Measurements from ENCODE around the gene TUBGCP4. TPM values are rescaled to one million over a fixed set of nuclear protein-coding genes. Genes with fewer than 3 reads are reported as not detected.

The TUBGCP4 gene
- polyA plus RNA-seq, 1 of the 3 experiments (the other 2 are of a cell fraction) = 6.6 TPM

DNA sequence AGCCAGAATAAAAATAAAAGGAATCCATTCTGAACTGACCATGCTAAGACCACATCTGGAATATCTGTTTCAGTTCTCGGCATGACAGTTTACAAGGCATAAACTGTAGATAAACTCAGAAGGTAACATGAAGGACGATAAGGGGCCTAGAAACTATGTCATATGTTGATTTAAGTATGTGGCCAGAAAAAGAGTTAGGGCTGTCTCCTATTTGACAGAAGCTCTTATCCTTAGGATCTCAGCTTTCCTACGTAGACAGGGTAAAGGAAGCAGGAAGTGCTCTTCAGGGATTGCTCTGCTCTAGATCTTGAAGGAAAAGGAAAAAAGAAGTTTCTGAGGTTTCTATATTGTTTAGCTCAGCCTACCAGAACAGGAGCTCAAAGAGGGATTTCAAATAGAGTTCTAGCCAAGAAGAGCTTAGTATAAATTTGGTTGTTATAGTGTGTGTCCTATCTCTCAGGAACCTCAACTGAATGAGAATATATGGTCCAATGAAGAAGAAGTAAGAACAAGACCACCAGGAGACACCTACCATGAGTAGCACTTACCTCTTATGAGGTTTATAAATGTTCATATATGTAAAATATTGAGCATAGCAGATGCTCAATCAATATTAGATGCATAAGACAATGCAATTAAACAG, 62.9 kb downstream of the TUBGCP4 start:
- H3K4me2 ChIP-seq = no peak overlapping the region
- H3K4me3 ChIP-seq (ENCODE audit: low read depth in 2 of 2, low read length in 1 of 2) = no peak overlapping the region
- H3K27me3 ChIP-seq (ENCODE audit: insufficient read depth) = no peaks in the 10 kb centered on the region
- peaks cover 5% of the 10 kb centered on the region for H3F3A ChIP-seq (replicated peaks; ENCODE audit: insufficient read depth)
- no peaks in the 10 kb centered on the region for H3K79me2 ChIP-seq (ENCODE audit: insufficient read depth)
- H4K20me1 ChIP-seq (ENCODE audit: insufficient read depth) = no peaks in the 10 kb centered on the region
- no peaks in the 10 kb centered on the region for H3K9me3 ChIP-seq
- ChIA-PET CTCF (interaction anchor here (1.0 to 1.7 kb wide), 6 partner anchors 8 to 344 kb away, joined by 3 to 8 read pairs (median 3); no protein-coding TSS in a partner anchor), POLR2A (no interaction called here)
- no peaks in the 10 kb centered on the region for H3K9me2 ChIP-seq
- no peaks in the 10 kb centered on the region; a peak in 1 of 4 replicates for H3K4me1 ChIP-seq (ENCODE audit: control insufficient read depth in 1 of 2, insufficient read depth in 2 of 2, low read depth in 1 of 2, low read length in 1 of 2)
- 84% methylated on average over 3 of the region's 3 CpGs for WGBS (ENCODE audit: low lambda C conversion rate)
- no peak overlapping the region for H3K27ac ChIP-seq (ENCODE audit: low read depth in 2 of 2, low read length in 1 of 2)
- no peak overlapping the region for H3K9ac ChIP-seq
- no peak overlapping the region for H2AFZ ChIP-seq (ENCODE audit: low read depth)
- DNase-seq = no peak
- no peak for TF ChIP-seq ELF1 (IDR thresholded peaks at IDR 0.05)
- no peak for TF ChIP-seq EP300 (IDR thresholded peaks at IDR 0.05; ENCODE audit: borderline replicate concordance in 1 of 2, low read depth in 1 of 2, low read length in 1 of 2)
- TF ChIP-seq CHD2 (IDR thresholded peaks at IDR 0.05; ENCODE audit: low read length, partially characterized antibody) = no peak
- H3K36me3 ChIP-seq (replicated peaks in 1 of 2; ENCODE audit: control insufficient read depth in 1 of 2, insufficient read depth in 2 of 2, low read length in 1 of 2) = peaks cover 68 to 73% of the 10 kb centered on the region in 2 experiments

- Histone ChIP-seq H3K4me3 (ENCODE audit: low read depth in 2 of 2, low read length in 1 of 2) (no peak overlapping the region), H3K36me3 (replicated peaks in 1 of 2; ENCODE audit: control insufficient read depth in 1 of 2, insufficient read depth in 2 of 2, low read length in 1 of 2) (peaks cover 67 to 69% of the 10 kb centered on the region in 2 experiments), H2AFZ (ENCODE audit: low read depth) (no peak overlapping the region), H3K79me2 (ENCODE audit: insufficient read depth) (no peaks in the 10 kb centered on the region), H3K4me2 (no peak overlapping the region), H3K27ac (ENCODE audit: low read depth in 2 of 2, low read length in 1 of 2) (no peak overlapping the region), H3K9me3 (no peaks in the 10 kb centered on the region), H3K9ac (no peak overlapping the region), H3K9me2 (no peaks in the 10 kb centered on the region), H3K4me1 (ENCODE audit: control insufficient read depth in 1 of 2, insufficient read depth in 2 of 2, low read depth in 1 of 2, low read length in 1 of 2) (no peaks in the 10 kb centered on the region; a peak in 1 of 4 replicates), H3F3A (replicated peaks; ENCODE audit: insufficient read depth) (peaks cover 5% of the 10 kb centered on the region), H4K20me1 (ENCODE audit: insufficient read depth) (no peaks in the 10 kb centered on the region), H3K27me3 (ENCODE audit: insufficient read depth) (no peaks in the 10 kb centered on the region)
- TF ChIP-seq EP300 (IDR thresholded peaks at IDR 0.05; ENCODE audit: borderline replicate concordance in 1 of 2, low read depth in 1 of 2, low read length in 1 of 2) = no peak
- no peak for TF ChIP-seq GABPA (IDR thresholded peaks at IDR 0.05; ENCODE audit: low read depth)
- no peak for TF ChIP-seq ZBTB33 (IDR thresholded peaks at IDR 0.05; ENCODE audit: borderline replicate concordance, low read depth)
- TF ChIP-seq GATA2 (CRISPR knock-in tag; IDR thresholded peaks at IDR 0.05) = no peak
- TF ChIP-seq SMC3 (IDR thresholded peaks at IDR 0.05; ENCODE audit: low read depth, low read length) = no peak
- TF ChIP-seq FOXM1 (IDR thresholded peaks at IDR 0.05; ENCODE audit: low read depth) = no peak
- no peak for TF ChIP-seq NRF1 (IDR thresholded peaks at IDR 0.05; ENCODE audit: low read depth, low read length)
- DNase-seq = no peak
- POLR2A ChIA-PET = interaction anchor here (1.2 kb wide), 1 partner anchor 10 kb away, joined by 3 read pairs; no protein-coding TSS in a partner anchor
- CTCF ChIA-PET = interaction anchor here (0.6 to 1.7 kb wide), 7 partner anchors 12 to 343 kb away, joined by 3 to 7 read pairs (median 3); no protein-coding TSS in a partner anchor
Observed at GRCh38 chr15:43434446-43434845, 63.5 kb downstream of the TUBGCP4 start.

GRCh38 chr15:43436395-43436794, 65.5 kb downstream of the TUBGCP4 start:
- DNase-seq = no peak
- CTCF ChIA-PET = no interaction called here
- 98% methylated on average over 7 of the region's 7 CpGs for WGBS (ENCODE audit: low lambda C conversion rate)
- TF ChIP-seq, protein P1, sequence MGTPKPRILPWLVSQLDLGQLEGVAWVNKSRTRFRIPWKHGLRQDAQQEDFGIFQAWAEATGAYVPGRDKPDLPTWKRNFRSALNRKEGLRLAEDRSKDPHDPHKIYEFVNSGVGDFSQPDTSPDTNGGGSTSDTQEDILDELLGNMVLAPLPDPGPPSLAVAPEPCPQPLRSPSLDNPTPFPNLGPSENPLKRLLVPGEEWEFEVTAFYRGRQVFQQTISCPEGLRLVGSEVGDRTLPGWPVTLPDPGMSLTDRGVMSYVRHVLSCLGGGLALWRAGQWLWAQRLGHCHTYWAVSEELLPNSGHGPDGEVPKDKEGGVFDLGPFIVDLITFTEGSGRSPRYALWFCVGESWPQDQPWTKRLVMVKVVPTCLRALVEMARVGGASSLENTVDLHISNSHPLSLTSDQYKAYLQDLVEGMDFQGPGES (IDR thresholded peaks at IDR 0.05; ENCODE audit: low read depth, low read length) = no peak
- TF ChIP-seq GABPA (IDR thresholded peaks at IDR 0.05; ENCODE audit: low read depth) (no peak), SMC3 (IDR thresholded peaks at IDR 0.05; ENCODE audit: low read depth, low read length) (no peak), POLR2AphosphoS5 (IDR thresholded peaks at IDR 0.05; ENCODE audit: low read depth, low read length) (no peak), RFX5 (IDR thresholded peaks at IDR 0.05; ENCODE audit: low read length) (no peak), REST (IDR thresholded peaks at IDR 0.05; ENCODE audit: low read depth, low read length) (no peak), JUND (IDR thresholded peaks at IDR 0.05) (no peak), MXI1 (IDR thresholded peaks at IDR 0.05; ENCODE audit: low read depth, low read length) (no peak), FOXM1 (IDR thresholded peaks at IDR 0.05; ENCODE audit: low read depth) (no peak)

More at GRCh38 chr15:43436395-43436794, 65.5 kb downstream of the TUBGCP4 start:
- Histone ChIP-seq H3K79me2 (ENCODE audit: insufficient read depth) (no peaks in the 10 kb centered on the region), H2AFZ (ENCODE audit: low read depth) (no peak overlapping the region), H3K9me3 (no peaks in the 10 kb centered on the region), H3K9me2 (no peaks in the 10 kb centered on the region), H3K27ac (ENCODE audit: low read depth in 2 of 2, low read length in 1 of 2) (no peak overlapping the region), H3K4me2 (no peak overlapping the region), H3K4me3 (ENCODE audit: low read depth in 2 of 2, low read length in 1 of 2) (no peak overlapping the region), H3K36me3 (replicated peaks in 1 of 2; ENCODE audit: control insufficient read depth in 1 of 2, insufficient read depth in 2 of 2, low read length in 1 of 2) (peaks cover 50 to 53% of the 10 kb centered on the region in 2 experiments), H3F3A (replicated peaks; ENCODE audit: insufficient read depth) (peaks cover 10% of the 10 kb centered on the region), H3K27me3 (ENCODE audit: insufficient read depth) (no peaks in the 10 kb centered on the region), H3K4me1 (ENCODE audit: control insufficient read depth in 1 of 2, insufficient read depth in 2 of 2, low read depth in 1 of 2, low read length in 1 of 2) (no peaks in the 10 kb centered on the region), H3K9ac (no peak overlapping the region), H4K20me1 (ENCODE audit: insufficient read depth) (no peaks in the 10 kb centered on the region)
- POLR2A ChIA-PET = no interaction called here
